Measurements from ENCODE around the gene TMEM63B. TPM values are rescaled to one million over a fixed set of nuclear protein-coding genes. Genes with fewer than 3 reads are reported as not detected.

The TMEM63B gene
- total and polyA plus RNA-seq, 2 of the 8 experiments (the other 6 are each of a cell fraction or from before 2014, with no cell fraction given) = 61.1 to 96.8 TPM

GRCh38 chr6:44178424-44179071 lies 51.2 kb downstream of the TMEM63B start (continued):
- TF ChIP-seq JUND (IDR thresholded peaks at IDR 0.05; ENCODE audit: low read length) (no peak), RBBP5 (IDR thresholded peaks at IDR 0.05; ENCODE audit: borderline replicate concordance, low read depth, low read length) (no peak), FOSL1 (IDR thresholded peaks at IDR 0.05; ENCODE audit: insufficient read depth, low read depth, low read length) (no peak), HDAC2 (IDR thresholded peaks at IDR 0.05; ENCODE audit: borderline replicate concordance in 1 of 2, low read depth in 2 of 2, low read length in 2 of 2) (no peak), CHD1 (IDR thresholded peaks at IDR 0.05; ENCODE audit: low read depth, low read length) (no peak), SIRT6 (IDR thresholded peaks at IDR 0.05; ENCODE audit: low read length) (no peak), GTF2F1 (IDR thresholded peaks at IDR 0.05; ENCODE audit: borderline replicate concordance, low read depth, low read length) (no peak)

Data from H1 (cell line).